ENCODE results near the gene SUOX.

DNA sequence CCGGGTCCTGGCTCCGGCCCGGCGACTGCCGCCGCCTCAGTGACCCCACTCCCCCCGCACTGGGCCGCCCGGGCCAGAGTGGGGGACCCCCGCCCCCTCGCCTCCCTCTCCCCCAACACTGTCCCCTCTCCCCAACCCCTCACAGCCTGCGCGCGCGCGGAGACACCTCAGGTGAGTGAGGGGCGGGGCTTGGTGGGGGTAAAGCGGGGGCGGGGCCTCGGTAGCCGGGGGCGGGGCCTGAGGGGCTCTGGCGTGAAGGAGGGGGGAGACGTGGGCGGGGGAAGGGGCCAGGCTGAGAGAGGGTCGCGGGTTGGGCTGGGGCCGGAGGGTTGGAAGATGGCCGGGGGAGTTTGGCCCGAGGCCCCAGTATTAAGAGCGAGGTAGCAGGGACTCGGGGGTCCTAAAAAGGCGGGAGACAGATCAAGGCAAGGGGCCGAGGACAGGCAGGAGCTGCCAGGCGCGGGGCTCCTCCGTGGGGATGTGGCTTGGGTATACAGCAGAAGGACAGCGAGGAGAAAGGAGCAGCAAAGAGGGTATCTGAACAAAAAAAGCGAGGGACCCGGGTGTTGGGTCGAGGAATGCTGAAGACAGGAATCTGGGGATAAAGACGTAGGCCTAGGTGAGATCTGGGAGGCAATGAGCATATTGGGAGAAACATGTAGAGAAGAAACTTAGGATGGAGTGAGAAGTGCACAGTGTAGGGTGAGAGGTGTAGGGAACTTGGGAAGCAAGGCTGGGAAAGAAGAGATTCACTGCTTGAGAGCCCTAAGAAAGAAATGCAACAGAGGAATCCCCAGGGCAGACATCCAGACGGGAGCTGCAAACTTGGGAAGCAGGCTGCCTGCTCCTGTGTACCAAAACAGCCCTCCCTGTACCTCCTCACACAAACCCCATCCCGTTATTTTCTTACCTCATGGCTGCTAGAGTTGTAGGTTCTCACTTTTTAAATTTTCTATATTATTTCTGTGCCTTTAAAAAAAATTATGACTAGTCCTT, 10.8 kb downstream of the SUOX start:
- TF ChIP-seq, protein P1, sequence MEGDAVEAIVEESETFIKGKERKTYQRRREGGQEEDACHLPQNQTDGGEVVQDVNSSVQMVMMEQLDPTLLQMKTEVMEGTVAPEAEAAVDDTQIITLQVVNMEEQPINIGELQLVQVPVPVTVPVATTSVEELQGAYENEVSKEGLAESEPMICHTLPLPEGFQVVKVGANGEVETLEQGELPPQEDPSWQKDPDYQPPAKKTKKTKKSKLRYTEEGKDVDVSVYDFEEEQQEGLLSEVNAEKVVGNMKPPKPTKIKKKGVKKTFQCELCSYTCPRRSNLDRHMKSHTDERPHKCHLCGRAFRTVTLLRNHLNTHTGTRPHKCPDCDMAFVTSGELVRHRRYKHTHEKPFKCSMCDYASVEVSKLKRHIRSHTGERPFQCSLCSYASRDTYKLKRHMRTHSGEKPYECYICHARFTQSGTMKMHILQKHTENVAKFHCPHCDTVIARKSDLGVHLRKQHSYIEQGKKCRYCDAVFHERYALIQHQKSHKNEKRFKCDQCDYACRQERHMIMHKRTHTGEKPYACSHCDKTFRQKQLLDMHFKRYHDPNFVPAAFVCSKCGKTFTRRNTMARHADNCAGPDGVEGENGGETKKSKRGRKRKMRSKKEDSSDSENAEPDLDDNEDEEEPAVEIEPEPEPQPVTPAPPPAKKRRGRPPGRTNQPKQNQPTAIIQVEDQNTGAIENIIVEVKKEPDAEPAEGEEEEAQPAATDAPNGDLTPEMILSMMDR (conservative IDR thresholded peaks at IDR 0.05 in 1 of 2, IDR thresholded peaks at IDR 0.05 in 1 of 2; ENCODE audit: extremely low read depth in 1 of 2, insufficient read depth in 1 of 2, low read depth in 1 of 2, low read length in 2 of 2), result no peak
- no peak for TF ChIP-seq EZH2 (IDR thresholded peaks at IDR 0.05; ENCODE audit: borderline replicate concordance, low read length)

Measured in mammary epithelial cell (primary cell).